ENCODE results near the gene ITGAE.
"Not testable (repeated sequence)": the region's sequence is repeated elsewhere in the genome, so short reads cannot be mapped to it uniquely, and the experiment has no call there.

Gene ITGAE

DNA sequence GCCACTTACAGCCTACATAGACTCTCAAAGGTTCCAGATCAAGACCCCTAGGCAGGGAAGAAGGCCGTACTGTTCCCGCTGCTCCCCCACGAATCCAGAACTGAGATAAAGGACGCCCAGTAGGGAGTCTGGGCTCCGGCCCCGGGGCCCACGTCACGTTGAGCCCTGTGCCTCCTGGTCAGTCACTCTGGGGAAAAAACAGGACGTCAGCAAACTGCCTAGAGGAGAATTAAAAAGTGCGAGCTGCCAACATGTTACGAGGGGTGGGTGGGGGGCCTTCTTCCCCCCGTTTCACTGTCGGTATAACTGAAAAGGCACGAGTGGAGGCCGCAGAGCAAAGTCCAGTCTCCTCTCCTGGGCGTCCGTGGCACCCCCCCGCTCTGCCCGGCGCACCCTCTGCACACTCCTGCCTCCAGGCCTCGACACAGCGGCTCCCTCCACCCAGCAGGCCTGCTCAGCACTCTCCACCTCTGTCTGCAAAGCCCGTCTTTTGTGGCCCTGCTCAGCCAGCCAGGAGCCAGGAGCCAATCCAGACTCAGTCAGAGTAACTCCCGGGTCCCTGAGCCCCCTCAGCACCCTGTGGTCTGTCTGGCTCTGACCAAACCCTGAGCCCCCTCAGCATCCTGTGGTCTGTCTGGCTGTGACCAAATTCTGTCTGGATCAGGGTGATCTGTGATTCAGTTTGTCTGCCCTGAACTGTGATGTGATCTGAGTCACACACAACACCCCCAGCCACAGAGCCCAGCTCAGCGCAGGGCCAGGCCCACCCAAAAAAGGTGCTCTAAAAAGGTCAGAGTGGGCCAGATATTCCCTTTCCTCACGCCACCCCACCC lies 6.2 kb downstream of the ITGAE start:
- peak; percentile 75 to 77 for DNase-seq

GRCh38 chr17:3794152-3794551 lies 6.8 kb downstream of the ITGAE start:
- not testable (repeated sequence) for DNase-seq

DNA sequence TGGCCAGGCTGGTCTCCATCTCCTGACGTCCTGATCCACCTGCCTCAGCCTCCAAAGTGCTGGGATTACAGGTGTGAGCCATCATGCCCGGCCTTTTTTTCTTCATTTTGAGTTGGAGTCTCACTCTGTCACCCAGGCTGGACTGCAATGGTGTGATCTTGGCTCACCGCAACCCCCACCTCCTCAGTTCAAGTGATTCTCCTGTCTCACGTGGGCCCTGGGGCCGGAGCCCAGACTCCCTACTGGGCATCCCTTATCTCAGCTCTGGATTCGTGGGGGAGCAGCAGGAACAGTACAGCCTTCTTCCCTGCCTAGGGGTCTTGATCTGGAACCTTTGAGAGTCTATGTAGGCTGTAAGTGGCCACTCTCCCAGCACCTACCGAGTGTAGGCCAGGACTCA lies 7.7 kb downstream of the ITGAE start:
- DNase-seq, result not testable (repeated sequence)

DNA sequence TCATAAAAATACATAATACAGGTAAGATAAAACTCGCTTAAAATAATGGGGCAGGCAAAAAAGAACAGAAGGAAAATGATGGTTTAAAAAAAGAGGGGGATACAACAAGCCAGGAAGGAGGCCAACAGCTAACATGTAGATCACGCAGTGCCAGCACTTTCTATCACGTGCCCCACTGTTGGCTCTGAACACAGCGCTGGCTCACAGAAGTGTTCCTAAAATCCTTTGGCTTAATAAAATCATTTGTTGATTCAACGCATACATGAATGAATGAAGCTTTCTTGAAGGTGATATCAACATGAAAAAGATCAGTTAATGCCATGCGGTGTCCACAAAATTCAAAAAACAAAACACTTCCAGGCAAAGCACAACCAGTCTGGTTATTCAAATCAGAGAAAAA lies 8.5 kb downstream of the ITGAE start:
- no peak for DNase-seq

DNA sequence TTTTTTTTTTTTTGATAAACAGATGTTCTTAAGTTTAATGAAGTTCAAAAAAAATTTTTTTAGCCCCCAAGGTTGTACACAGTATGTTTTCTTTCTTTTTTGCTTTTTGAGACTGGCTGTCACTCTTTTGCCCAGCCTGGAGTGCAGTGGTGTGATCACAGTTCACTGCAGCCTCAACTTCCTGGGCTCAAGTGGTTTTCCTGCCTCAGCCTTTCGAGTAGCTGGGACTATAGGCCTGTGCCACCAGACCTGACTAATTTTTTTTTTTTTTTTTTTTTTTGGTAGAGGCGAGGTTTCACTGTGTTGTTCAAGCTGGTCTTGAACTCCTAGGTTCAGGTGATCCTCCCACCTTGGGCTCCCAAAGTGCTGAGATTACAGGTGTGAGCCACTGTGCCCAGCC lies 12.8 kb downstream of the ITGAE start:
- no peak for DNase-seq

GRCh38 chr17:3785323-3785722 lies 15.7 kb downstream of the ITGAE start:
- not testable (repeated sequence) for DNase-seq

DNA sequence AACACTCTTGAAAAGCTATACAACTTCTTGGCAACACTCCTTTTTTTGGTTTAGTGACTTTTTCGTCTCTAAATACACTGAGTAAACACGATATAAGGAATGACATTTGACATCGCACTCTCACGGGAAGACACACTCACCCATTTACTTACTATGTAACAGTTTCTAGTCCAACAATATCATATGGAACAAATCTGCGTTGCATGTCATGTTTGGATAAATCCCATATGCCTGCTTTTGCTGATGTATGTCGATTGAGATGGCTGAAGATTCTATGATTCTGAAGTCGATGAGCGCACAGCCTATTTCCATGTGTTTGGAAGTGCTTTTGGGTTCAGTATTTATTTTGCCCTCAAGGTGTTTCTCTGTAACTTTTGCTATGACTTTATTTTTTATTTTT lies 18.2 kb downstream of the ITGAE start:
- DNase-seq, result no peak

DNA sequence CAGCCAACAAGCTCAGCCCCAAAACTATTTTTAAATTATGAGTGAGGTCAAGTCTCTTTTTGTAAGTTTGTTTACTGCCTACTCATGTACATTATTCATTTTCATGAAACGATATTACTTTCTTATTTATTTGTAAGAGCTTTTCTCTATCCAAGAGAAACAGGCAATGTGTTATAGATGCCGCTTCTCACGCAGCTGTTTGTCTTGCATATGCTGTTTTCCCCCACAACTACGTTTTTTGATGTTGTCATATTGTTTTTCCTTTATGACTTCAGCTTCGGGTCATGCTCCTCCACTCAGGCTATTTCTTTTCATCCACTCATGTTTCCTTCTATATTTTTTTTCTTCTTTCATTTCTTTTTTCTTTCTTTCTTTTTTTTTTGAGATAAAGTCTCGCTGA lies 20.0 kb downstream of the ITGAE start:
- no peak for DNase-seq

DNA sequence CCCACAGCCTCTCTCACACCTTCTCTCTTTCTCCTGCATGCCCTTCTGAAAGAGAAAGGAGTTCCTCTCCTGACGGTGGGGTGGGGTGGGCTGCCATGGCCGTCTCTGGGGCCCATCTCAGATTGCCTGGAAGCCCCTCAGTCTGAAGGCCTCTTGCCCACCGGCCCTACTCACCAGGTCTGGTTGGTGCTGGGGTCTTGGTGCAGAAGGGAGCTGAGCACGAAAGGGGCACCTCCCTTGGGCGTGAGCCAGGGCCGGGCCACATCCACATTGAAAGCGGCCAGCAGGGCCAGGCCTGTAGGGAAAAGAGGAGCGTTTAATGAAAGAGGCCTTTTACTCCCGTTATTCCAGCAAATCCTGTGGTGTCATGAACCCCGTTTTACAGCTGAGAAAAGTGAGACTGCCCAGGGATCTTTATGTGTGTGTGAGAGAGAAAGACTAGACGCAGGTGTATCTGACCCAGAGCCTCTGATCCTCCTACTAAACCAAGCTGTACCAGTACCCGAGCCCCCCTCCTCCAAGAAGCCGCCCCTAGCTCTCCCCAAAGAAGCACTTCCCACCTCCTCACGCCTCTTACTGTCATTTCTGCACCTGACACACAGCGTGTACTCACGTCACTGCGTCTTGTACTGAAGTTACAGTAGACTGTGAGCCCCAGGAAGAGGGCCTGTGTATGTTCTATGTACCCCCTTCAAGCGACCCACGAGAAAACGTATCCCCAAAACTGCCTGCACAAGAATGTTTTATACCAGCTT lies 23.4 kb downstream of the ITGAE start:
- no peak for DNase-seq

GRCh38 chr17:3773966-3774365 lies 27.0 kb downstream of the ITGAE start:
- DNase-seq, result no peak

GRCh38 chr17:3773511-3773910 lies 27.5 kb downstream of the ITGAE start:
- no peak for DNase-seq

GRCh38 chr17:3772764-3773163 lies 28.2 kb downstream of the ITGAE start:
- no peak for DNase-seq

DNA sequence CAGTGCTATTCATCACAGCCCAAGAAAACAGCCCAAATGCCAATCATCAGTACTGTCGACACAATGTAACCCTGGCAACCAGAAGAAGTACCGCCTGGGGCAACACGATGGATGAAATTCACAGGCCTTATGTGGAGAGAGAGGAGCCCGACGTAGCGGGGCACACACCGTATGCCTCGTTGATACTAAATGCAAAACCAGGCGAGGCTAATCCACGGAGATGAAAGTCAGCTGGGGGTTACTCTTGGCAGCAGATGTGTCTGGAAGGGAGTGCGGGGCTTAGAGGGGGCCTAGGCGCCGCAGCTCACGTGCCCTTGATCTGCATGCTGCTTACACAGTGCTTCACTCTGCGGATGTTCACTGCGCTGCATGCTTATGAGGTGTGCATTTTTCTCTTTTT lies 29.8 kb downstream of the ITGAE start:
- no peak for DNase-seq

- peak in 1 of 2 experiments; percentile 58 for DNase-seq
Observed at GRCh38 chr17:3770466-3770865, 30.5 kb downstream of the ITGAE start.

- no peak for DNase-seq
Observed at GRCh38 chr17:3768769-3769168, 32.2 kb downstream of the ITGAE start.

GRCh38 chr17:3768341-3768740 lies 32.6 kb downstream of the ITGAE start:
- DNase-seq, result no peak

DNA sequence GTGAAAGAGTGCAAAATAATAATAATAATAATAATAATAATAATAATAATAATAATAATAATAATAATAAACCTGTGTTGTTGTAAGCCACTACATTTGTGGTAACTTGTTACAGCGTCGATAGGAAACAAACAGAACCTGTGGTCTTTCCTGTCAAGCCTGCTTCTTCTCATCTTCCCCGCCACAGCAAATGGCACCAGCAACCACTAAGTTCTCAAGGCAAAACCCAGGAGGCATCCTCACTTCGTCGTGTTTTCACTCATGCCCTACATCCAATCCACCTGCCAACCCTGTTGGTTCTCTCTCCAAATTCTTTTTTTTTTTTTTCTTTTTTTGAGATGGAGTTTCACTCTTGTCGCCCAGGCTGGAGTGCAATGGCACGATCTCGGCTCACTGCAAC lies 34.2 kb downstream of the ITGAE start:
- DNase-seq, result no peak

- DNase-seq, result no peak
Observed at GRCh38 chr17:3765981-3766380, 35.0 kb downstream of the ITGAE start.

DNA sequence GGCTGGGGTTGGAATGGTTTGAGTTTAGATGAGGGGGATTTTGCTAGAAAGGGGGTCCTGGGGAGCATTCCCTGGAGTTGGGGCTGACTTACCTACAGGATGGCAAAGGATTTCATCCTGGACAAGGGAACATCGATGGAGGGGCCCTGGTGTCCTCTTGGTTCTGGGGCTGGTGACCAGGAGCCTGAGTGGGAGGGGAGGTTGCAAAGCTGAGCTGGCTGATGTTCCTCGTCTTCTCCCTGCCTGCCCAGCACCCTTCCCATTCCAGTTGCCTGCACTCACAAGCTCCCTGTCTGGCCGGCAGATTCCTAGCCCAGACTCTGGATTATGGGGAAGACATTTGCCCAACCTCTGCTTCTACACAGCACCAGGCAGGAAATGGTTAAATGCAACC lies 37.2 kb downstream of the ITGAE start:
- DNase-seq, result peak in 1 of 2 experiments; percentile 38

DNA sequence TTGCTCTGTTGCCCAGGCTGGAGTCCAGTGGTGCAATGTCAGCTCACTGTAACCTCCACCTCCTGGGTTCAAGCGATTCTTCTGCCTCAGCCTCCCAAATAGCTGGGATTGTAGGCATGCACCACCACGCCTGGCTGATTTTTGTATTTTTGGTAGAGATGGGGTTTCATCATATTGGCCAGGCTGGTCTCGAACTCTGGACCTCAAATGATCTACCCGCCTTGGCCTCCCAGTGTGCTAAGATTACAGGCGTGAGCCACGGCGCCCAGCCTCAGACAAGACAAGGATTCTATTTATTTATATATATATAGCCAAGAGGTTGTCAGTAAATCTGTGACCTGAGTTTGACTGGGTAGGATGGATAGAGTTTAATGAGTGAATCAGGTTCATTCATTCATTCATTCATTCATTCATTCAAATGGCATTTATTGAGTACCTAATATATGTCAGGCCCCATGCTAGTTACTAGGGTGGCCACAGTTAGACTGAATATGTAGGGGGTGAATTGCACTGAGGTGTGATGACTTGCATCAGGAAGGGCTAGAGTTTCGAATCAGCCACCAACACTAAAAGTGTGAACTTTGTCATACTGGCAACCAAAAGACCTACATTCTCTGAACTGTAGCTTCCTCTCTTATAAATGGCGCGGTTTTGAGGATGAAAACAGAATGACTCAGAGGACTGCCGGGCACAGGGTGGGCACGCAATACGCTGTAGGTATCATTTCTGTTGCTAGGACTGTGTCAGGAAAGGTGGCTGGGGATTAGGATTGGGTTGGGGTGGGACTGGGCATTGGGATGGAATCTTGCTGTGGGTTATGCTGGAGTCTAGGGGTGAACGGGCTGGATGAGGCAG lies 37.8 kb downstream of the ITGAE start:
- DNase-seq, result peak; percentile 52 to 65

DNA sequence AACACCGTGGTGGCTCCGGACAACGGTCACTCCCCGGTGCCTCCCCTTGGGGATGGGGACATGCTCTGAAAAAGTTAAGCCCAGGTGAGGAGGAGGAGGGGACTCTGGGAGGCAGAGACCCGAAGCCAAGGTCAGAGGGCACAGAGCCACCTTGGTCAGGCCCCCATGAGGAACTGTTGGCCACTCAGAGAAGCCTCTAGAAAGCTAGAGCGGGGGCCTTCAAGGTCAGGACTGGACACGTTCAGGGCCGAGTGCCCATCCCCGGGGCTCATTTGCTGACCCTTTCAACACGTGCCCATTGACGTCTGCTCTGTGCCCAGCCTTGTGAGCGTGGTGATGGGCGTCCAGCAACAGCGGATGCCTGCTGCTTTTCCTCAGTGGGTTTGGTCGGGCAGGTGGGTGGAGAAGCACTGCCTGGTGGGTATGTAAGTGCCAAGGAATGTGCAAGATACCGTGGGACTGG lies 39.0 kb downstream of the ITGAE start:
- DNase-seq, result no peak

GRCh38 chr17:3761036-3761917 lies 39.7 kb downstream of the ITGAE start:
- no peak for DNase-seq
